WTC11 (cell line): ENCODE data around the gene SPHK2. TPM values are rescaled to one million over a fixed set of nuclear protein-coding genes. Genes with fewer than 3 reads are reported as not detected.

Source experiments
- ATAC-seq: fragments of 200-7000 bp; cut with Tn5 transposase; 2 replicates; pipeline ENCODE4 v1.10.0; 2021; ENCODE audit warnings: mild to moderate bottlenecking, moderate library complexity
- CTCF ChIA-PET: fragments of 300-600 bp; sonication (Branson Sonifier 250); formaldehyde crosslinking; loops from one replicate; lab custom pipeline; 2021; ENCODE audit warnings: antibody characterized with exemption; lab: Charles Lee
- POLR2A ChIA-PET: fragments of 350-600 bp; sonication (Branson Sonifier 250); formaldehyde crosslinking; loops from one replicate; lab custom pipeline; 2021; ENCODE audit warnings: antibody characterized with exemption; lab: Charles Lee
- DNase-seq: peaks from one replicate; pipeline ENCODE4 v3.0.0; 2021; ENCODE audit warnings: low spot score
- H3K27ac Mint-ChIP-seq: 2 replicates; pipeline ENCODE4 v1.8.0; 2021; ENCODE audit warnings: mixed read lengths
- H3K27me3 Mint-ChIP-seq: 2 replicates; pipeline ENCODE4 v1.8.0; 2021; ENCODE audit warnings: low read depth, mild to moderate bottlenecking, moderate library complexity, mixed read lengths
- H3K36me3 Mint-ChIP-seq: 2 replicates; pipeline ENCODE4 v1.8.0; 2021; ENCODE audit warnings: mixed read lengths
- H3K4me1 Mint-ChIP-seq: 2 replicates; pipeline ENCODE4 v1.8.0; 2022; ENCODE audit warnings: mixed read lengths
- H3K4me3 Mint-ChIP-seq: 2 replicates; pipeline ENCODE4 v1.8.0; 2021; ENCODE audit warnings: mild to moderate bottlenecking, moderate library complexity, mixed read lengths
- H3K9me3 Mint-ChIP-seq: 2 replicates; pipeline ENCODE4 v1.8.0; 2021; ENCODE audit warnings: mixed read lengths
- FOXK1 ChIP-seq: sonication (generic); formaldehyde crosslinking; IDR thresholded peaks from 2 replicates; pipeline ENCODE4 v1.8.0; 2022; ENCODE audit warnings: mild to moderate bottlenecking, moderate library complexity, missing genetic modification reagents
- NFE2L1 ChIP-seq: sonication (generic); formaldehyde crosslinking; IDR thresholded peaks from 2 replicates; pipeline ENCODE4 v1.8.1; 2023; ENCODE audit warnings: missing genetic modification reagents
- TEAD4 ChIP-seq: sonication (generic); formaldehyde crosslinking; IDR thresholded peaks from 2 replicates; pipeline ENCODE4 v1.8.0; 2022; ENCODE audit warnings: mild to moderate bottlenecking, missing genetic modification reagents
- ZNF121 ChIP-seq: sonication (generic); formaldehyde crosslinking; IDR thresholded peaks from 2 replicates; pipeline ENCODE4 v1.8.0; 2023; ENCODE audit warnings: missing genetic modification reagents
- ZNF423 ChIP-seq: fragments of 250-450 bp; sonication (Bioruptor Pico); IDR thresholded peaks from 2 replicates; pipeline ENCODE4 v2.1.2; 2022; ENCODE audit warnings: mild to moderate bottlenecking, moderate library complexity
- total RNA-seq: library from RNA; stranded (reverse); gene quantifications from 3 replicates; pipeline ENCODE4 v1.2.3, GENCODE V29; 2021
- TF ChIP-seq, protein P1 (sequence below): sonication (generic); formaldehyde crosslinking; IDR thresholded peaks from 2 replicates; pipeline ENCODE4 v1.8.1; 2023; ENCODE audit warnings: mild to moderate bottlenecking, moderate library complexity, missing genetic modification reagents
- TF ChIP-seq, protein P2 (sequence below): sonication (generic); formaldehyde crosslinking; IDR thresholded peaks from 2 replicates; pipeline ENCODE4 v1.8.1; 2022; ENCODE audit warnings: missing genetic modification reagents, borderline replicate concordance
- TF ChIP-seq, protein P3 (sequence below): fragments of 250-450 bp; sonication (Bioruptor Pico); conservative IDR thresholded peaks from 2 replicates; pipeline ENCODE4 v1.9.0; 2021; ENCODE audit warnings: mild to moderate bottlenecking
- TF ChIP-seq, protein P4 (sequence below): sonication (generic); formaldehyde crosslinking; IDR thresholded peaks from 2 replicates; pipeline ENCODE4 v1.8.0; 2022; ENCODE audit warnings: missing genetic modification reagents
- TF ChIP-seq, protein P5 (sequence below): sonication (generic); formaldehyde crosslinking; IDR thresholded peaks from 2 replicates; pipeline ENCODE4 v1.8.0; 2022; ENCODE audit warnings: mild to moderate bottlenecking, missing genetic modification reagents

Gene SPHK2
- total RNA-seq, 1 experiment from 2014 or later: 64.6 TPM

DNA sequence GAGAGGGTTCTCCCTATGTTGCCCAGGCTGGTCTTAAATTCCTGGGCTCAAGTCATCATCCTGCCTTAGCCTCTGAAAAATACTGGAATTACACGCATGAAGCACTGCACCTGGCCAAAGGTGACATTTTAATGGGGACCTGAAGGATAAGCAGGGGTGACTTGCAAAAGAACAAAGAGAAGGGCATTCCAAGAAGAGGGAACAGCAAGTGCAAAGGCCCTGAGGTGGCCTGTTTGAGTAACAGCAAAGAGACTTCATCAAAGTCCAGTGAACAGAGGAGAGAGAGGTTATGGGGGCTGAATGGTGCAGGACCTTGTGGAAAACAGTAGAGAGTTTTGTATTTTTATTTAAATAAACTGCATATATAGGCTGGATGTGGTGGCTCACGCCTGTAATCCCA lies 22.5 kb downstream of the SPHK2 start:
- ChIA-PET CTCF (interaction anchor here (1.0 kb wide), 1 partner anchor 12 kb away, joined by 3 read pairs; no protein-coding TSS in a partner anchor), POLR2A (no interaction called here)
- H3K9me3 Mint-ChIP-seq: no peaks in the 10 kb centered on the region
- TF ChIP-seq ZNF121 (CRISPR knock-in tag): no peak
- TF ChIP-seq, all 79 proteins: peak for 0
- Mint-ChIP-seq H3K4me1 (peaks cover 27% of the 10 kb centered on the region), H3K4me3 (no peak overlapping the region), H3K27ac (0 out of 2 replicates have a peak overlapping the region, but pooled peaks have one; percentile 53), H3K27me3 (peaks cover 6% of the 10 kb centered on the region), H3K36me3 (peaks cover 9% of the 10 kb centered on the region; the same call in 1 of the 2 replicates)
- ATAC-seq: no peak
- no peak for DNase-seq

DNA sequence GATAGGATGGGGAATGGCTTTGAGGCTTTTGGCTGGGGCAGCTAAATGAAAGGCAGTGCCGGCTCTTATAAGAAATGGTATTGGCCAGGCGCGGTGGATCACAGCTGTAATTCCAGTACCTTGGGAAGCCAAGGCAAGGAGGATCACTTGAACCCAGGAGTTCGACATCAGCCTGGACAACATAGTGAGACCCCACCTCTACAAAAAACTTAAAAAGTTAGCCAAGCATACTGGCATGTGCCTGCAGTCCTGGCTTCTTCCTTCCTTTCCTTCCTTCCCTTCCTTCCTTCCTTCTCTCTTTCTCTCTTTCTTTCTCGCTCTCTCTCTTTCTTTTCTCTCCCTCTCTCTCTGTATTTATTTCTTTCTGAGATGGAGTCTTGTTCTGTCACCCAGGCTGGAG lies 23.6 kb downstream of the SPHK2 start:
- H3K4me1 Mint-ChIP-seq: peaks cover 27% of the 10 kb centered on the region
- ATAC-seq: no peak
- H3K9me3 Mint-ChIP-seq: no peaks in the 10 kb centered on the region
- TF ChIP-seq, protein P1, sequence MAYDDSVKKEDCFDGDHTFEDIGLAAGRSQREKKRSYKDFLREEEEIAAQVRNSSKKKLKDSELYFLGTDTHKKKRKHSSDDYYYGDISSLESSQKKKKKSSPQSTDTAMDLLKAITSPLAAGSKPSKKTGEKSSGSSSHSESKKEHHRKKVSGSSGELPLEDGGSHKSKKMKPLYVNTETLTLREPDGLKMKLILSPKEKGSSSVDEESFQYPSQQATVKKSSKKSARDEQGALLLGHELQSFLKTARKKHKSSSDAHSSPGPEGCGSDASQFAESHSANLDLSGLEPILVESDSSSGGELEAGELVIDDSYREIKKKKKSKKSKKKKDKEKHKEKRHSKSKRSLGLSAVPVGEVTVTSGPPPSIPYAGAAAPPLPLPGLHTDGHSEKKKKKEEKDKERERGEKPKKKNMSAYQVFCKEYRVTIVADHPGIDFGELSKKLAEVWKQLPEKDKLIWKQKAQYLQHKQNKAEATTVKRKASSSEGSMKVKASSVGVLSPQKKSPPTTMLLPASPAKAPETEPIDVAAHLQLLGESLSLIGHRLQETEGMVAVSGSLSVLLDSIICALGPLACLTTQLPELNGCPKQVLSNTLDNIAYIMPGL (CRISPR knock-in tag): no peak
- TF ChIP-seq ZNF121 (CRISPR knock-in tag): peak; percentile 58; the same call in 1 of the 2 replicates
- no peak overlapping the region for H3K27ac Mint-ChIP-seq
- DNase-seq: no peak
- ChIA-PET CTCF (no interaction called here), POLR2A (no interaction called here)
- H3K36me3 Mint-ChIP-seq: peaks cover 9% of the 10 kb centered on the region; the same call in 1 of the 2 replicates
- no peak overlapping the region for H3K4me3 Mint-ChIP-seq
- peaks cover 6% of the 10 kb centered on the region for H3K27me3 Mint-ChIP-seq

DNA sequence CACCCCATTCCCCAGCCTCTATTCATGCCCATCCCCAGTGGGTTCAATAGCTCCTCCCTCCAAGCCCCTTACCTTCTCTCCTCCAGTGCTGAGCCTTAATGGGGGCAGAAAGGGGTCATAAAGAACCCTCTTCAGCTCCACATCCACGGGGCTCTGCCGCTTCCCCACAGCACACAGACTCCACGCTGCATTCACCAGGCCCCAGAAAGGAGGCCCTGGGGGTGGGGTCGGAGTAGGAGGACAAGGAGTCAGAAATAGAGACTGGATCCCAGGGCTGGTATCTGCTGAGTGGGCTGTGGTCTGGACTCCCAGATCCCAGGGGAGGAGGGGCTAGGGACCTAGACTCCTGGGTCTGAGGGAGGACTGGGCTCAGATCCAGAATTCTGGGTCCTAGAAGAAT lies 25.0 kb downstream of the SPHK2 start:
- ChIA-PET CTCF (interaction anchor here (1.2 to 2.4 kb wide), 12 partner anchors 14 to 349 kb away, joined by 3 to 41 read pairs (median 12); partner anchors contain the start of genes FUT2, GYS1, HSD17B14 and IZUMO1), POLR2A (interaction anchor here (1.7 to 2.7 kb wide), 4 partner anchors 10 to 80 kb away, joined by 6 to 20 read pairs (median 8); partner anchors contain the start of gene FAM83E)
- Mint-ChIP-seq H3K4me1 (peaks cover 16% of the 10 kb centered on the region), H3K27me3 (peaks cover 6% of the 10 kb centered on the region), H3K9me3 (no peaks in the 10 kb centered on the region), H3K4me3 (peak overlapping the region; percentile 85), H3K27ac (no peak overlapping the region), H3K36me3 (peaks cover 5% of the 10 kb centered on the region; the same call in 1 of the 2 replicates)
- no peak for TF ChIP-seq TEAD4 (CRISPR knock-in tag)
- TF ChIP-seq, protein P2, sequence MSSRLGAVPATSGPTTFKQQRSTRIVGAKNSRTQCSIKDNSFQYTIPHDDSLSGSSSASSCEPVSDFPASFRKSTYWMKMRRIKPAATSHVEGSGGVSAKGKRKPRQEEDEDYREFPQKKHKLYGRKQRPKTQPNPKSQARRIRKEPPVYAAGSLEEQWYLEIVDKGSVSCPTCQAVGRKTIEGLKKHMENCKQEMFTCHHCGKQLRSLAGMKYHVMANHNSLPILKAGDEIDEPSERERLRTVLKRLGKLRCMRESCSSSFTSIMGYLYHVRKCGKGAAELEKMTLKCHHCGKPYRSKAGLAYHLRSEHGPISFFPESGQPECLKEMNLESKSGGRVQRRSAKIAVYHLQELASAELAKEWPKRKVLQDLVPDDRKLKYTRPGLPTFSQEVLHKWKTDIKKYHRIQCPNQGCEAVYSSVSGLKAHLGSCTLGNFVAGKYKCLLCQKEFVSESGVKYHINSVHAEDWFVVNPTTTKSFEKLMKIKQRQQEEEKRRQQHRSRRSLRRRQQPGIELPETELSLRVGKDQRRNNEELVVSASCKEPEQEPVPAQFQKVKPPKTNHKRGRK: no peak
- TF ChIP-seq FOXK1 (CRISPR knock-in tag): no peak
- TF ChIP-seq NFE2L1: no peak
- no peak for TF ChIP-seq ZNF423 (CRISPR knock-in tag)
- TF ChIP-seq, protein P3, sequence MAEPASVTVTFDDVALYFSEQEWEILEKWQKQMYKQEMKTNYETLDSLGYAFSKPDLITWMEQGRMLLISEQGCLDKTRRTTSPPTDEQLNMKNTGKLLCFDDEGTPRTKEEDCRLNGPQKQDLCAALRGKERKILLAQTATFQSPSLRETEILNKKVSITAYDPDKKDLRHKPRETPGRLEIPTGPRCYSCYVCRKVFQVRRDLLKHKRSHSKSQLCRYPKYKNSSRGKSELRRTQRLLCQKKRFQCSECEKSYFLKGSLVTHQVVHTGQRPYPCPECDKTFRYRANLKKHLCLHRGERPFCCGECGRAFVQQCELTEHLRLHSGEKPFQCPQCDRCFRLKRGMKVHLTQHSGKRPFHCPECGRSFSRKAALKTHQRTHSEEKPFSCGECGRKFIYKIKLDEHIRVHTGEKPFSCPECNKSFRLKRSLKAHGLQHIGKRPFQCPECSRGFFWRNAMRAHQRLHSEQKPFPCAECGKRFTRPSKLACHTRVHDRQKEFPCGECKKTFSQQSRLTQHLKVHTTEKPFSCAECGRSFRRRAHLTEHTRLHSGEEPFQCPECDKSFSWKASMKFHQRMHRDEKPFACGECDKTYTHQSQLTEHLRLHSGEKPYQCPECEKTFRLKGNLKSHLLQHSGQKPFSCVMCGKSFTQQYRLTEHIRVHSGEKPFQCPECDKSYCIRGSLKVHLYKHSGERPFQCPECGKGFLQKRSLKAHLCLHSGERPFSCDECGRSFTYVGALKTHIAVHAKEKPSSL: no peak
- TF ChIP-seq, protein P4, sequence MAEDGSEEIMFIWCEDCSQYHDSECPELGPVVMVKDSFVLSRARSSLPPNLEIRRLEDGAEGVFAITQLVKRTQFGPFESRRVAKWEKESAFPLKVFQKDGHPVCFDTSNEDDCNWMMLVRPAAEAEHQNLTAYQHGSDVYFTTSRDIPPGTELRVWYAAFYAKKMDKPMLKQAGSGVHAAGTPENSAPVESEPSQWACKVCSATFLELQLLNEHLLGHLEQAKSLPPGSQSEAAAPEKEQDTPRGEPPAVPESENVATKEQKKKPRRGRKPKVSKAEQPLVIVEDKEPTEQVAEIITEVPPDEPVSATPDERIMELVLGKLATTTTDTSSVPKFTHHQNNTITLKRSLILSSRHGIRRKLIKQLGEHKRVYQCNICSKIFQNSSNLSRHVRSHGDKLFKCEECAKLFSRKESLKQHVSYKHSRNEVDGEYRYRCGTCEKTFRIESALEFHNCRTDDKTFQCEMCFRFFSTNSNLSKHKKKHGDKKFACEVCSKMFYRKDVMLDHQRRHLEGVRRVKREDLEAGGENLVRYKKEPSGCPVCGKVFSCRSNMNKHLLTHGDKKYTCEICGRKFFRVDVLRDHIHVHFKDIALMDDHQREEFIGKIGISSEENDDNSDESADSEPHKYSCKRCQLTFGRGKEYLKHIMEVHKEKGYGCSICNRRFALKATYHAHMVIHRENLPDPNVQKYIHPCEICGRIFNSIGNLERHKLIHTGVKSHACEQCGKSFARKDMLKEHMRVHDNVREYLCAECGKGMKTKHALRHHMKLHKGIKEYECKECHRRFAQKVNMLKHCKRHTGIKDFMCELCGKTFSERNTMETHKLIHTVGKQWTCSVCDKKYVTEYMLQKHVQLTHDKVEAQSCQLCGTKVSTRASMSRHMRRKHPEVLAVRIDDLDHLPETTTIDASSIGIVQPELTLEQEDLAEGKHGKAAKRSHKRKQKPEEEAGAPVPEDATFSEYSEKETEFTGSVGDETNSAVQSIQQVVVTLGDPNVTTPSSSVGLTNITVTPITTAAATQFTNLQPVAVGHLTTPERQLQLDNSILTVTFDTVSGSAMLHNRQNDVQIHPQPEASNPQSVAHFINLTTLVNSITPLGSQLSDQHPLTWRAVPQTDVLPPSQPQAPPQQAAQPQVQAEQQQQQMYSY (CRISPR knock-in tag): no peak
- TF ChIP-seq, protein P5, sequence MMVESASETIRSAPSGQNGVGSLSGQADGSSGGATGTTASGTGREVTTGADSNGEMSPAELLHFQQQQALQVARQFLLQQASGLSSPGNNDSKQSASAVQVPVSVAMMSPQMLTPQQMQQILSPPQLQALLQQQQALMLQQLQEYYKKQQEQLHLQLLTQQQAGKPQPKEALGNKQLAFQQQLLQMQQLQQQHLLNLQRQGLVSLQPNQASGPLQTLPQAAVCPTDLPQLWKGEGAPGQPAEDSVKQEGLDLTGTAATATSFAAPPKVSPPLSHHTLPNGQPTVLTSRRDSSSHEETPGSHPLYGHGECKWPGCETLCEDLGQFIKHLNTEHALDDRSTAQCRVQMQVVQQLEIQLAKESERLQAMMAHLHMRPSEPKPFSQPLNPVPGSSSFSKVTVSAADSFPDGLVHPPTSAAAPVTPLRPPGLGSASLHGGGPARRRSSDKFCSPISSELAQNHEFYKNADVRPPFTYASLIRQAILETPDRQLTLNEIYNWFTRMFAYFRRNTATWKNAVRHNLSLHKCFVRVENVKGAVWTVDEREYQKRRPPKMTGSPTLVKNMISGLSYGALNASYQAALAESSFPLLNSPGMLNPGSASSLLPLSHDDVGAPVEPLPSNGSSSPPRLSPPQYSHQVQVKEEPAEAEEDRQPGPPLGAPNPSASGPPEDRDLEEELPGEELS (CRISPR knock-in tag): no peak
- ATAC-seq (no peak), DNase-seq (no peak)
